ENCODE data around the gene CCDC51. TPM values are rescaled to one million over a fixed set of nuclear protein-coding genes. Genes with fewer than 3 reads are reported as not detected.

The CCDC51 gene
- total RNA-seq, 1 experiment from 2014 or later = 59.5 TPM

GRCh38 chr3:48467473-48468267 lies 27.8 kb upstream of the CCDC51 start:
- peaks cover 35% of the 10 kb centered on the region for H3K36me3 Mint-ChIP-seq (ENCODE audit: insufficient read depth, unreplicated experiment)
- no peaks in the 10 kb centered on the region for H3K9me3 ChIP-seq
- no peak overlapping the region for H3K4me3 Mint-ChIP-seq (ENCODE audit: unreplicated experiment)
- no peak for DNase-seq
- peaks cover 5% of the 10 kb centered on the region for H3K36me3 ChIP-seq (ENCODE audit: control insufficient read depth, insufficient read depth, low read length)
- peaks cover 16% of the 10 kb centered on the region for H3K4me1 Mint-ChIP-seq (ENCODE audit: low read depth, unreplicated experiment)
- H3K27ac Mint-ChIP-seq (ENCODE audit: unreplicated experiment) = peak overlapping the region; percentile 99
- no peaks in the 10 kb centered on the region for H3K27me3 ChIP-seq (replicated peaks; ENCODE audit: control insufficient read depth, insufficient read depth, low read length)
- CTCF ChIA-PET = interaction anchor here (0.8 kb wide), 1 partner anchor 85 kb away, joined by 4 read pairs; no protein-coding TSS in a partner anchor
- no peaks in the 10 kb centered on the region for H3K9me3 Mint-ChIP-seq (ENCODE audit: unreplicated experiment)
- H3K27me3 Mint-ChIP-seq (ENCODE audit: insufficient read depth, unreplicated experiment) = no peaks in the 10 kb centered on the region
- intact Hi-C loops (cut with micrococcal nuclease; ENCODE audit: unreplicated experiment) = loop anchor here (10.0 kb wide), 1 partner anchor 197 kb away; the partner anchor contains the start of gene CELSR3
- BruUV-seq (replicated peaks) = no TSS peak
- TF ChIP-seq CTCF (IDR thresholded peaks at IDR 0.05; ENCODE audit: insufficient read depth in 1 of 2, low read depth in 1 of 2, low read length in 1 of 2, severe bottlenecking in 1 of 2, unreplicated experiment in 1 of 2) = no peak
- no peak overlapping the region for H3K4me3 ChIP-seq (ENCODE audit: low read depth, low read length)
- H3K4me1 ChIP-seq = peaks cover 19% of the 10 kb centered on the region
- POLR2A ChIA-PET = interaction anchor here (0.6 kb wide), 2 partner anchors 55 to 426 kb away, joined by 4 to 5 read pairs; no protein-coding TSS in a partner anchor

- H3K4me3 Mint-ChIP-seq (ENCODE audit: unreplicated experiment) = peak overlapping the region; percentile 33
- Histone ChIP-seq H3K9me3 (no peaks in the 10 kb centered on the region), H3K4me3 (ENCODE audit: low read depth, low read length) (no peak overlapping the region), H3K4me1 (peaks cover 19% of the 10 kb centered on the region), H3K27me3 (replicated peaks; ENCODE audit: control insufficient read depth, insufficient read depth, low read length) (no peaks in the 10 kb centered on the region), H3K36me3 (ENCODE audit: control insufficient read depth, insufficient read depth, low read length) (peaks cover 5% of the 10 kb centered on the region)
- POLR2A ChIA-PET = no interaction called here
- no peaks in the 10 kb centered on the region for H3K9me3 Mint-ChIP-seq (ENCODE audit: unreplicated experiment)
- peak overlapping the region; percentile 99 for H3K27ac Mint-ChIP-seq (ENCODE audit: unreplicated experiment)
- H3K36me3 Mint-ChIP-seq (ENCODE audit: insufficient read depth, unreplicated experiment) = peaks cover 34% of the 10 kb centered on the region
- H3K27me3 Mint-ChIP-seq (ENCODE audit: insufficient read depth, unreplicated experiment) = no peaks in the 10 kb centered on the region
- intact Hi-C loops (cut with micrococcal nuclease; ENCODE audit: unreplicated experiment) = loop anchor here (10.0 kb wide), 1 partner anchor 198 kb away; the partner anchor contains the start of gene CELSR3
- no peak for DNase-seq
- no peak for TF ChIP-seq CTCF (IDR thresholded peaks at IDR 0.05; ENCODE audit: insufficient read depth in 1 of 2, low read depth in 1 of 2, low read length in 1 of 2, severe bottlenecking in 1 of 2, unreplicated experiment in 1 of 2)
- BruUV-seq (replicated peaks) = no TSS peak
- H3K4me1 Mint-ChIP-seq (ENCODE audit: low read depth, unreplicated experiment) = peaks cover 16% of the 10 kb centered on the region
- CTCF ChIA-PET = no interaction called here
Observed at GRCh38 chr3:48467110-48467454, 27.2 kb upstream of the CCDC51 start.

- Histone ChIP-seq H3K9me3 (no peaks in the 10 kb centered on the region), H3K27me3 (replicated peaks; ENCODE audit: control insufficient read depth, insufficient read depth, low read length) (no peaks in the 10 kb centered on the region), H3K36me3 (ENCODE audit: control insufficient read depth, insufficient read depth, low read length) (peaks cover 5% of the 10 kb centered on the region), H3K4me1 (peaks cover 19% of the 10 kb centered on the region), H3K4me3 (ENCODE audit: low read depth, low read length) (no peak overlapping the region)
- BruUV-seq (replicated peaks) = no TSS peak
- H3K4me3 Mint-ChIP-seq (ENCODE audit: unreplicated experiment) = peak overlapping the region; percentile 33
- H3K27ac Mint-ChIP-seq (ENCODE audit: unreplicated experiment) = peak overlapping the region; percentile 99
- DNase-seq = no peak
- TF ChIP-seq CTCF (IDR thresholded peaks at IDR 0.05; ENCODE audit: insufficient read depth in 1 of 2, low read depth in 1 of 2, low read length in 1 of 2, severe bottlenecking in 1 of 2, unreplicated experiment in 1 of 2) = no peak
- ChIA-PET CTCF (interaction anchor here (0.7 kb wide), 1 partner anchor 41 kb away, joined by 3 read pairs; no protein-coding TSS in a partner anchor), POLR2A (no interaction called here)
- intact Hi-C loops (cut with micrococcal nuclease; ENCODE audit: unreplicated experiment) = loop anchor here (10.0 kb wide), 1 partner anchor 198 kb away; the partner anchor contains the start of gene CELSR3
- H3K36me3 Mint-ChIP-seq (ENCODE audit: insufficient read depth, unreplicated experiment) = peaks cover 34% of the 10 kb centered on the region
- no peaks in the 10 kb centered on the region for H3K27me3 Mint-ChIP-seq (ENCODE audit: insufficient read depth, unreplicated experiment)
- H3K9me3 Mint-ChIP-seq (ENCODE audit: unreplicated experiment) = no peaks in the 10 kb centered on the region
- H3K4me1 Mint-ChIP-seq (ENCODE audit: low read depth, unreplicated experiment) = peaks cover 16% of the 10 kb centered on the region
Observed at GRCh38 chr3:48466386-48467109, 26.6 kb upstream of the CCDC51 start.
